Endodermal cell (in vitro differentiated cells): ENCODE results near the gene PLEKHJ1. TPM values are rescaled to one million over a fixed set of nuclear protein-coding genes. Genes with fewer than 3 reads are reported as not detected.

ENCODE experiments used
- DNase-seq: peaks from one replicate; pipeline ENCODE4 v3.0.0-alpha.2; 2017
- H3K27ac ChIP-seq: 2 replicates; pipeline ENCODE4 v1.5.1; 2013; ENCODE audit warnings: mild to moderate bottlenecking, low read depth, low read length, moderate library complexity
- H3K27me3 ChIP-seq: 2 replicates; pipeline ENCODE4 v1.6.1; 2013; ENCODE audit warnings: mild to moderate bottlenecking, low read length, moderate library complexity; ENCODE audit not compliant: insufficient read depth, control insufficient read depth, poor library complexity, severe bottlenecking
- H3K36me3 ChIP-seq: 2 replicates; pipeline ENCODE4 v1.7.0; 2013; ENCODE audit warnings: mild to moderate bottlenecking, low read length, moderate library complexity; ENCODE audit not compliant: control insufficient read depth, insufficient read depth
- H3K4me1 ChIP-seq: one replicate; pipeline ENCODE4 v1.7.0; 2013; ENCODE audit warnings: low read length; ENCODE audit not compliant: control insufficient read depth, insufficient read depth
- H3K4me3 ChIP-seq: 2 replicates; pipeline ENCODE4 v1.5.1; 2013; ENCODE audit warnings: mild to moderate bottlenecking, low read length, moderate library complexity
- H3K9ac ChIP-seq: 2 replicates; pipeline ENCODE4 v1.6.1; 2013; ENCODE audit warnings: mild to moderate bottlenecking, low read length, moderate library complexity; ENCODE audit not compliant: poor library complexity, severe bottlenecking; ENCODE audit errors: extremely low read depth
- H3K9me3 ChIP-seq: 2 replicates; pipeline ENCODE4 v1.6.1; 2013; ENCODE audit warnings: mild to moderate bottlenecking, low read length, moderate library complexity; ENCODE audit not compliant: control insufficient read depth
- H3K27ac Mint-ChIP-seq: 2 replicates; pipeline ENCODE4 v1.8.0; 2020; ENCODE audit warnings: mixed read lengths
- H3K27me3 Mint-ChIP-seq: 2 replicates; pipeline ENCODE4 v1.8.0; 2021; ENCODE audit warnings: mild to moderate bottlenecking, mixed read lengths; ENCODE audit not compliant: insufficient read depth
- H3K36me3 Mint-ChIP-seq: 2 replicates; pipeline ENCODE4 v1.8.0; 2020; ENCODE audit warnings: low read depth, mixed read lengths
- H3K4me1 Mint-ChIP-seq: 2 replicates; pipeline ENCODE4 v1.8.0; 2020; ENCODE audit warnings: mixed read lengths
- H3K4me3 Mint-ChIP-seq: 2 replicates; pipeline ENCODE4 v1.8.0; 2020; ENCODE audit warnings: mild to moderate bottlenecking, moderate library complexity, mixed read lengths
- H3K9me3 Mint-ChIP-seq: 2 replicates; pipeline ENCODE4 v1.8.0; 2020; ENCODE audit warnings: mild to moderate bottlenecking, mixed read lengths
- CTCF ChIP-seq: fragments of 200-600 bp; sonication (generic); conservative IDR thresholded peaks from 2 replicates; pipeline ENCODE4 v1.5.0; 2021; ENCODE audit warnings: antibody characterized with exemption, mild to moderate bottlenecking
- WGBS, 2 experiments: methylation state at CpG; one replicate each; pipeline versions ENCODE4 v1.1.5 to v1.1.7; 2013; ENCODE audit warnings: missing lambda C conversion rate in 2 of 2, mixed read lengths in 1 of 2; ENCODE audit not compliant: insufficient coverage in 1 of 2, insufficient read length in 1 of 2; 5-methylcytosine and 5-hydroxymethylcytosine counted together
- total RNA-seq, 2 donors: library from RNA; stranded (reverse); fragmentation: NEBNext Ultra II Directional in 1 of 2; extraction: Animal tissue kit (Norgen Biotek cat#: 25700) in 1 of 2; gene quantifications; 2 replicates in 1 of 2; 3 replicates in 1 of 2; pipeline ENCODE4 v1.2.1, GENCODE V29; 2021

PLEKHJ1 gene
- total RNA-seq, 2 donors from 2014 or later = 146 to 192 TPM

DNA sequence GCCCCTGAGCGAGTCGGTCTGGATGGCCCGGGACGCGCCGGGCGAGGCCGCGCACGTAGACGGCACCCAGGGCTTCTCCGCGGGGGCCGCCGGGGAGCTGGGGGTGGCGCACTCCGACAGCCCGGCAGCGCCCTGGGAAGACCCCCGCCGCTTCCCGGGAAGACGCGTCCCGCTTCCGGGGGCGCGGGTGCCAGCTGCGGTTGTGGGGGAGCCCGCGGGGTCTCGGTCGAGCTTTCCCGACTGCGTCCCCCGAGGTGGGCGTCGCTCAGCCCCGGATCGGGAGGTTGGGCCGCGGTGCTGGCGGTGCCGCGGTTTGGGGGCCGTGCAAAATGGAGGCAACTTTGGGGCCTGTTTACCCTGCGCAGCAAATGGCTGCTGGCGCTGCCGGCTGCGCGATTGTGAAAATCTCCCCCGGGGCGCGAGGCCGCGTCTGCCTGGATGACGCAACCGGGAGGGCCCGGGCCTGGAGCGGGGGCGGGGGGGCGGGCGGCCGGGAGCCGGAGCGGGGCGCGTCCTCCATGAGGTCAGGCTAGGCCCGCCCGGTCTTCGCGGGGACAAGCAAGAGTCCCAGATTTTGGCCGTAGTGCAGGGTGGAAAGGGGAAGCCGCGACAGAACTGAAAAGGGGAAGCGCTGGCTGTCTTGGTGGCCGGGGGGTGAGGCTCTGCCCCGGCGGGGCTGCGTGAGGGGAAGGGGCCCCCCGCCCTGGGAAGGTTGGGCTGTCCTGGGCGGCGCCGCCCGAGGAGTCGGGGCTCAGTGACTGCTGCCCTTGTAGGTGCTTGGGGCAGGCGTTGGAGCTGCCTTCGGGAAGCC is 34.5 kb upstream of the PLEKHJ1 start:
- no peaks in the 10 kb centered on the region for H3K9me3 ChIP-seq
- H3K27ac Mint-ChIP-seq = no peak overlapping the region

GRCh38 chr19:2270157-2270422 is 34.0 kb upstream of the PLEKHJ1 start:
- WGBS, 2 experiments = 0% methylated on average over 16 to 30 of the region's 30 CpGs
- no peak for TF ChIP-seq CTCF
- Histone ChIP-seq H3K9ac (peak overlapping the region; percentile 96), H3K27me3 (no peaks in the 10 kb centered on the region), H3K36me3 (peaks cover 22% of the 10 kb centered on the region), H3K27ac (peak overlapping the region; percentile 91), H3K4me3 (peak overlapping the region; percentile 86), H3K9me3 (no peaks in the 10 kb centered on the region), H3K4me1 (peaks cover 7% of the 10 kb centered on the region)
- Mint-ChIP-seq H3K27me3 (no peaks in the 10 kb centered on the region), H3K36me3 (peaks cover 20% of the 10 kb centered on the region), H3K4me1 (peaks cover 14% of the 10 kb centered on the region), H3K27ac (peak overlapping the region; percentile 94), H3K9me3 (no peaks in the 10 kb centered on the region), H3K4me3 (peak overlapping the region; percentile 90)
- DNase-seq = no peak

More for the DNA sequence above, 34.5 kb upstream of the PLEKHJ1 start:
- Histone ChIP-seq H3K27ac (peak overlapping the region; percentile 91), H3K9ac (peak overlapping the region; percentile 96), H3K27me3 (no peaks in the 10 kb centered on the region), H3K4me1 (peaks cover 7% of the 10 kb centered on the region), H3K36me3 (peaks cover 22% of the 10 kb centered on the region), H3K4me3 (peak overlapping the region; percentile 86)
- peaks cover 15% of the 10 kb centered on the region for H3K4me1 Mint-ChIP-seq
- no peaks in the 10 kb centered on the region for H3K27me3 Mint-ChIP-seq
- H3K36me3 Mint-ChIP-seq = peaks cover 20% of the 10 kb centered on the region
- no peak for TF ChIP-seq CTCF
- no peaks in the 10 kb centered on the region for H3K9me3 Mint-ChIP-seq
- DNase-seq = peak; percentile 77
- H3K4me3 Mint-ChIP-seq = peak overlapping the region; percentile 90
- 0% methylated on average over 33 to 88 of the region's 88 CpGs for WGBS, 2 experiments

GRCh38 chr19:2269244-2270156 is 33.4 kb upstream of the PLEKHJ1 start:
- TF ChIP-seq CTCF = peak; percentile 42
- peaks cover 22% of the 10 kb centered on the region for H3K36me3 ChIP-seq
- H3K4me1 Mint-ChIP-seq = peaks cover 12% of the 10 kb centered on the region
- peaks cover 7% of the 10 kb centered on the region for H3K4me1 ChIP-seq
- no peaks in the 10 kb centered on the region for H3K9me3 ChIP-seq
- H3K27ac Mint-ChIP-seq = peak overlapping the region; percentile 94
- peak overlapping the region; percentile 91 for H3K27ac ChIP-seq
- DNase-seq = peak; percentile 99
- H3K27me3 Mint-ChIP-seq = no peaks in the 10 kb centered on the region
- peak overlapping the region; percentile 86 for H3K4me3 ChIP-seq
- peaks cover 18% of the 10 kb centered on the region for H3K36me3 Mint-ChIP-seq
- H3K4me3 Mint-ChIP-seq = peak overlapping the region; percentile 90
- 0 to 5% methylated on average over 4 to 103 of the region's 103 CpGs for WGBS, 2 experiments
- peak overlapping the region; percentile 96 for H3K9ac ChIP-seq
- no peaks in the 10 kb centered on the region for H3K27me3 ChIP-seq
- no peaks in the 10 kb centered on the region for H3K9me3 Mint-ChIP-seq
